ENCODE results near the gene LILRB4. TPM values are rescaled to one million over a fixed set of nuclear protein-coding genes. Genes with fewer than 3 reads are reported as not detected.

Gene LILRB4
- total RNA-seq, 4 donors from 2014 or later = 0.48 to 1.5 TPM; not detected in 2

DNA sequence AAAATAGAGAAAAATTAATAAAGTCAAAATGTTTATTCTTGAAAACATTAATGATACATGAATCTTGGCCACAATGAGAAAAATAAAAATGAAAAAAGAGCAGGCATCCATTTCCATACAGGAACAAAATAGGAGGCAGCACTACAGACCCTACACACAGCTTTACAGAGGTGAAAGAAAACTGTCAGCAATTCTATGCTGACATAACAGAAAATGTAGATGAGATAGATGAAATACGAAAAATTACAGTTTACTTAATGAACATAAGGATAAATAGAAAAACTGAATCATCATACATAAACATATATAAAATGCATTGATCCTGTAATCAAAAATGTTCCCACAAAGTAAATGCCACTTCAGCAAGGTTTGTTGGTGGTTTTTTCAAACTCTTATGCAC lies 5.6 kb downstream of the LILRB4 start:
- DNase-seq = no peak
- no peaks in the 10 kb centered on the region for H3K27me3 ChIP-seq
- intact Hi-C loops (cut with DNase I; ENCODE audit: low total_unique reads) = no loop called here
- H3K4me3 ChIP-seq = no peak overlapping the region
- H3K9me3 ChIP-seq = no peaks in the 10 kb centered on the region
- TF ChIP-seq, protein P1, sequence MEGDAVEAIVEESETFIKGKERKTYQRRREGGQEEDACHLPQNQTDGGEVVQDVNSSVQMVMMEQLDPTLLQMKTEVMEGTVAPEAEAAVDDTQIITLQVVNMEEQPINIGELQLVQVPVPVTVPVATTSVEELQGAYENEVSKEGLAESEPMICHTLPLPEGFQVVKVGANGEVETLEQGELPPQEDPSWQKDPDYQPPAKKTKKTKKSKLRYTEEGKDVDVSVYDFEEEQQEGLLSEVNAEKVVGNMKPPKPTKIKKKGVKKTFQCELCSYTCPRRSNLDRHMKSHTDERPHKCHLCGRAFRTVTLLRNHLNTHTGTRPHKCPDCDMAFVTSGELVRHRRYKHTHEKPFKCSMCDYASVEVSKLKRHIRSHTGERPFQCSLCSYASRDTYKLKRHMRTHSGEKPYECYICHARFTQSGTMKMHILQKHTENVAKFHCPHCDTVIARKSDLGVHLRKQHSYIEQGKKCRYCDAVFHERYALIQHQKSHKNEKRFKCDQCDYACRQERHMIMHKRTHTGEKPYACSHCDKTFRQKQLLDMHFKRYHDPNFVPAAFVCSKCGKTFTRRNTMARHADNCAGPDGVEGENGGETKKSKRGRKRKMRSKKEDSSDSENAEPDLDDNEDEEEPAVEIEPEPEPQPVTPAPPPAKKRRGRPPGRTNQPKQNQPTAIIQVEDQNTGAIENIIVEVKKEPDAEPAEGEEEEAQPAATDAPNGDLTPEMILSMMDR (IDR thresholded peaks at IDR 0.05) = no peak
- no peak for TF ChIP-seq POLR2A (IDR thresholded peaks at IDR 0.05)
- no peak overlapping the region for H3K27ac ChIP-seq
- H3K4me1 ChIP-seq = no peaks in the 10 kb centered on the region
- no peaks in the 10 kb centered on the region for H3K36me3 ChIP-seq

DNA sequence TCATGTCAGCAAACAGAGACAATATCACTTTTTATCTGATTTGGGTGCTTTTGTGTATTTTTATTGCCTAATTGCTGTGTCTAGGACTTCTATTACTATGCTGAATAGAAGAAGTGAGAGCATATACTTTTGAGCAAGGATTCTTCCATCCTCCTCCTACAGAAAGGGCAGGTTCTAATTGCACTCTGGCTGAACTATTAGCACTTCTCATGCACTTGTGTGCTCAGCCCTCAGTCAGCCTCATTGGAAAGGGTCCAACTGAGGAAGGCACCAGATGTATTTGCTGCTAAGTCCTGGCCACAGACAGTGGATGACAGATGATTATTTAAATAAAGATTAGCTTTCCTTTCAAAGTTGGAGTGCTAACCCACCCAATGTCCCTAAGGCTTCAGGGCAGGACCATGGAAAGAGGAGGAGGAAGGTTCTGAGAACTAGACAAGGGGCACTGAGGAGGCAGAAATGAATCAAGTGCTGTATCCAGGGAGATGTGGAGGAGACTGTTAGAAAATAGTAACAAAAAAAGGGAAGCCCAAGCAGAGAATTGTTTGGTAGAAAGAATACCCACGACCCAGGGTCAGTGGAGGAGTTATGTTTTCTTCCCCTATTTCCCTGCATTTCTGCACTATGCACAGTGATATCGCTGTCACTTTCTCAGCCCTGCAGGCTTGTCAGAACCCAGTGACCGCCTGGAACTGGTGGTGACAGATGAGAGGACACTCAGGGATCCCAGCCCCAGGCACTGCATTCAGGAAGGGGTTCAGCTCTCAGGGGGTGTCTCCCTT lies 8.0 kb downstream of the LILRB4 start:
- intact Hi-C loops (cut with DNase I; ENCODE audit: low total_unique reads) = no loop called here
- DNase-seq = no peak
- Histone ChIP-seq H3K4me3 (no peak overlapping the region), H3K27ac (no peak overlapping the region), H3K36me3 (no peaks in the 10 kb centered on the region), H3K27me3 (no peaks in the 10 kb centered on the region), H3K4me1 (no peaks in the 10 kb centered on the region), H3K9me3 (no peaks in the 10 kb centered on the region)
- TF ChIP-seq, protein P1 (IDR thresholded peaks at IDR 0.05) = no peak
- TF ChIP-seq POLR2A (IDR thresholded peaks at IDR 0.05) = no peak

DNA sequence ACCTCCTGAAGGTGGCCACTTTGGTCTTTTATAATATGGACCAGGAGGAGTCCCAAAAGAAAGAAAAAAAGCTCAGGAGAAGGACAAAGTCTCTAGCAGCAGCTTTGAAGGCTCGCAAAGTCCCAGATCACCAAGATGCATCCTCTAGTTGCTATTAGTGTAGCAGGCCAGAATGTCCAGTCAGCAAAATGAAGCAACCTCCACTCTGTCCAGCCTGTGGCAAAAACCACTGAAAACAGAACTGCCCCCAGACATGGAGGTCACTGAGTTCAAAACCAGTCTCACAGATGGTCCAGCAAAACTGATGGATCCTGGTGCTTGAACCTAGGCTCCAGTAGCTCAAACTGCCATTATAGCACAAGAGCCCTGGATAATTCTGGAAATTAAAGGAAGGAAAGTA lies 10.4 kb downstream of the LILRB4 start:
- no peaks in the 10 kb centered on the region for H3K36me3 ChIP-seq
- no peaks in the 10 kb centered on the region for H3K9me3 ChIP-seq
- no peak overlapping the region for H3K4me3 ChIP-seq
- H3K4me1 ChIP-seq = no peaks in the 10 kb centered on the region
- H3K27ac ChIP-seq = no peak overlapping the region
- no peak for DNase-seq
- intact Hi-C loops (cut with DNase I; ENCODE audit: low total_unique reads) = no loop called here
- H3K27me3 ChIP-seq = no peaks in the 10 kb centered on the region
- TF ChIP-seq POLR2A (IDR thresholded peaks at IDR 0.05) = no peak
- TF ChIP-seq, protein P1 (IDR thresholded peaks at IDR 0.05) = no peak

DNA sequence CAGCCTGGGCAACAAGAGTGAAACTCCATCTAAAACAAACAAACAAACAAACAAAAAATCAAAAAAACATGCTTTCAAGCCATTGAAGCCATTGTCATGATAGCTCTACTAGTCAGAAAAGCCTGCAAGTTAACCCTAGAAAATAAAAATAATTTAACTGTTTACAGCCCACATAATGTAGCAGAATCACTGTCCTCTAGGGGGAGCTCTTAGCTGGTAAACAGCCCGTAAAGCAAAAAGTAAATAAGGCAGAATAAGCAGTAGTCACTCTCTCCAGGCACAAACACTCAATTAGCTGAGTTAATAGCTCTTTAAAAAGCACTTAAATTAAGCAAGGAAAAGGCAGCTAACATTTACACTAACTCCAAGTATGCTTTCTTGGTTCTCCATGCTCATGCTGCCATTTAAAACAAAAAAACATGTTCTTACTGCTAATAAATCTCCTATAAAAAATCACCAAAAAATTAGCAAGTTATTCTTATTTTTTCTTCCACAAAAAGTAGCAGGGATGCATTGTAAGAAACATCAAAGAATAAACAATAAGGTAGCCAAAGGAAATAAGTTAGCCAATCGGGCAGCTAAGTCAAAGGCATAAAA lies 11.3 kb downstream of the LILRB4 start:
- intact Hi-C loops (cut with DNase I; ENCODE audit: low total_unique reads) = no loop called here

More for the DNA sequence above, 11.3 kb downstream of the LILRB4 start:
- Histone ChIP-seq H3K27ac (no peak overlapping the region), H3K4me1 (no peaks in the 10 kb centered on the region), H3K36me3 (no peaks in the 10 kb centered on the region), H3K4me3 (no peak overlapping the region), H3K27me3 (no peaks in the 10 kb centered on the region), H3K9me3 (no peaks in the 10 kb centered on the region)
- TF ChIP-seq, protein P1 (IDR thresholded peaks at IDR 0.05) = peak in 3 of 4 experiments; percentile 10 to 20 (median 16)
- no peak for TF ChIP-seq POLR2A (IDR thresholded peaks at IDR 0.05)
- DNase-seq = no peak
